Activated CD8-positive, alpha-beta memory T cell treated with anti-CD3 and anti-CD28 coated beads, Interleukin-2, amount 50 U/mL, for 24 hours (primary cell): ENCODE measurements around the gene KLHDC3.
A peak's percentile ranks its signal among the peaks of the same experiment; 100 is the strongest.
"Not testable (repeated sequence)": the region's sequence is repeated elsewhere in the genome, so short reads cannot be mapped to it uniquely, and the experiment has no call there.

ENCODE experiments used
- DNase-seq: peaks from one replicate; pipeline ENCODE4 v3.0.0-alpha.2; 2020; ENCODE audit errors: extremely low read depth

Gene KLHDC3

GRCh38 chr6:42988486-42989020 lies 25.5 kb upstream of the KLHDC3 start:
- no peak for DNase-seq

- DNase-seq: no peak
These were observed 24.1 kb upstream of the KLHDC3 start for GRCh38 chr6:42989923-42990322.

- no peak for DNase-seq
These were observed 20.6 kb upstream of the KLHDC3 start for GRCh38 chr6:42993445-42993844.

- DNase-seq: no peak
These were observed 17.5 kb upstream of the KLHDC3 start for GRCh38 chr6:42996513-42996912.

GRCh38 chr6:42998205-42998604 lies 15.8 kb upstream of the KLHDC3 start:
- not testable (repeated sequence) for DNase-seq

DNA sequence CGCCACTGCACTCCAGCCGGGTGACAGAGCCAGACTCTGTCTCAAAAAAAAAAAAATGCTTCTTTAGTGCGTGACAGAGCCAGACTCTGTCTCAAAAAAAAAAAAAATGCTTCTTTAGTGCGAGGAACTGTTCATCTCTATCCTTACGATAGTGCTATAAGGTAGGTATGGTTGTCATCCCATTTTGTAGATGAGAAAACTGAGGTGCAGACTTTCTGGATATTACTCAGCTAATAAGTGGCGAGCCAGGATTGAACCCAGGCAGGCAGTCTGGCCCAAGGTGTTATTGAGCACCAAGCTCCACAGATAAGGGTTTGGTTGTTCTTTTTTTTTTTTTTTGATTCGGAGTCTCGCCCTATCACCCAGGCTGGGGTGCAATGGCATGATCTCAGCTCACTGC lies 12.2 kb upstream of the KLHDC3 start:
- DNase-seq: no peak

GRCh38 chr6:43005844-43006243 lies 8.2 kb upstream of the KLHDC3 start:
- DNase-seq: no peak

GRCh38 chr6:43006251-43006650 lies 7.8 kb upstream of the KLHDC3 start:
- DNase-seq: no peak

- no peak for DNase-seq
These were observed 6.9 kb upstream of the KLHDC3 start for GRCh38 chr6:43007126-43007525.

DNA sequence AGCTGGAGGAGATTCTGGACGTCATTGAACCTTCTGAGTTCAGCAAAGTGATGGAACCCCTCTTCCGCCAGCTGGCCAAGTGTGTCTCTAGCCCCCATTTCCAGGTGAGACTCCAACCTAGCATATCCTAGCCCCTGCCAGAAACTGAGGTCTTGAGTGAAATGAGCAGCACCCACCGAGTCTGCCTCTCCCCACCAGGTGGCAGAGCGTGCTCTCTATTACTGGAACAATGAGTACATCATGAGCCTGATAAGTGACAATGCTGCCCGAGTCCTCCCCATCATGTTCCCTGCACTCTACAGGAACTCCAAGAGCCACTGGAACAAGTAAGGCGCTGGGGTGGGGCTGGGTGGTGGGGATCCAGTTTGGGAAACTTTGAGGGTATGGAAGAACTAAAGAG lies 4.9 kb upstream of the KLHDC3 start:
- no peak for DNase-seq

DNA sequence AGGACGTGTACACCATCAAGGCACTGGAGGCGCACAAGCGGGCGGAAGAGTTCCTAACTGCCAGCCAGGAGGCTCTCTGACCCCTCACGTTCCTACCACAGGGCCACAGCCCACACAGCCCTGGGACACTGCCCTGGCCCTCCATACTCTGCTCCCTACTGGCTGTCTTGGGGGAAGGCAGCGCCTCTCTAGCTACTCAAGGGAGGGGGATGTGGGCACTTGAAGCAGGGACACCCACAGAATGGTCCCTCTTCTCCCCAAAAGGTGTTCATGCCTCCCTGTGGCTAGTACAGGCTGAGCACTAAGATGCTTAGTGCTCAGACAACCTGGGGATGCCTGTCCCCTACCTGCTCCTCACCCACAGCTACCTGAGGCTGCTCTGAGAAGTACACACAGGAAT lies 2.8 kb upstream of the KLHDC3 start:
- DNase-seq: no peak

GRCh38 chr6:43012364-43012763 lies 1.7 kb upstream of the KLHDC3 start:
- no peak for DNase-seq

- peak; percentile 30 for DNase-seq
These were observed 779 bp upstream of the KLHDC3 start for GRCh38 chr6:43013097-43013842.

DNA sequence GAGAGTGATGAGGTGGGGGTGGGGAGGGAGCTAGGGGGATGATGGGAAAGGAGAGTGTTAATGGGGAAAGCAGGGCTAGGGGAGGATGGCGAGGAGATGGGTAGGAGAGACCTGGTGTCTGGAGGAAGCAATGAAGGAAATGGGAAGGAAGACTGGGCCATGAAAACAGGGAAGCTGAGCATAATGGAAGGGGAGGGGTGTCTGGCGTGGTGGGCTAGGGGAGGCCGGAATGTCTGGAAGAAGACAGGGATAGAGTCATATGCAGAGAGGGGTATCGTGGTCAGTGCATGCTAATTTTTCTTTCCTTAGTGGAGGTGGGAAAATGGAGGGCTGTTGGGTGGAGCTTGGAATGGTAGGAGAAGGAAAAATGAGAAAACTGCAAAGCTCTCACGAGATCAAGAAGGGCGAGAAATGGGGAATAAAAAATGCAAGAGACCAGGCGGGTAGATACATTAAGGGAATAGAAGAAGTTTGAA lies 423 bp downstream of the KLHDC3 start:
- no peak for DNase-seq

- no peak for DNase-seq
These were observed 2.3 kb downstream of the KLHDC3 start for GRCh38 chr6:43016176-43016942.

- no peak for DNase-seq
These were observed 2.9 kb downstream of the KLHDC3 start for GRCh38 chr6:43016943-43017334.

DNA sequence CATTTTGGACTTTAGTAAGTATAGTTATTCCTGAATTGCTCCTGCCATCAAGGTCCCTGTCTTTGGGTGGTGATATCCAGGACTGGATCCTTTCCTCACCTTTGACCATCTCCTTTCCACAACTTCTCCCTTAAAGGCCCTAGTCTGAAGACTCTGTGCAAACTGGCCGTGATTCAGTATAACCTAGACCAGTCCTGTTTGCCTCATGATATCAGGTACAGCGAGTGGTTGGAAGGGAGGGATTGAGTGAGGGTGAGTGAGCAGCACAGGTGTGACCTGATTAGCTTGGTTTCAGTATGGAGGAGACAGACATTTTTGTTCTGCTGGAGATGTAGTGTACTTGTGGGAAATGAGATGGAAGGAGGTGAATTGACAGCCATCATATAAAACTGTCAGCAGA lies 5.1 kb downstream of the KLHDC3 start:
- DNase-seq: no peak

GRCh38 chr6:43020052-43020705 lies 6.1 kb downstream of the KLHDC3 start:
- DNase-seq: no peak

GRCh38 chr6:43020847-43021246 lies 6.8 kb downstream of the KLHDC3 start:
- DNase-seq: no peak

GRCh38 chr6:43021270-43022047 lies 7.4 kb downstream of the KLHDC3 start, which contains the start of gene RRP36:
RRP36 (plus strand) TSS chr6:43021623; CDS start chr6:43021655, 32 bp downstream.
- DNase-seq: no peak

DNA sequence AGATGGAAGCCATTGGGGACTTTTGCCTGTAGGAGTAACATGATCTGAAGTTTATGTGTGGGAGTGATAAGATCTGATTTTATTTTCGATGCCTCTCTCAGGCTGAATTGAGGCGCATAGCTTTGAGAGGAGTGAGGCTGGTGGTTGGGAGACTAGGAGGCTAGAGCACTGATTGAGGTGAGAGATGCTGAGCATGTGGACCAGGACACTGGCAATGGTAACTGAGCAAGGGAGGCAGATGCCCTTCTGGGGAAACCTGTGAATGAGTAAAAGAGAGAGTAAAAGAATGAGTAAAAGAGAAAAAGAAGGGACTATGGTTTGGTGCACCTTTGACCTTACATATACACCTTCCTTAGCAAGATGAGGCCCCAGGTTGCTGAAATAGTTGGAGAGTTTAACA lies 10.4 kb downstream of the KLHDC3 start:
- no peak for DNase-seq

GRCh38 chr6:43026365-43026764 lies 12.3 kb downstream of the KLHDC3 start:
- no peak for DNase-seq
